NT2/D1 (cell line): ENCODE measurements around the gene CAMK2D.

ENCODE experiments used
- SUZ12 ChIP-seq: IDR thresholded peaks from 2 replicates; pipeline ENCODE4 v1.6.1; 2011; ENCODE audit not compliant: insufficient read length, insufficient read depth; ENCODE audit errors: extremely low read depth
- YY1 ChIP-seq: IDR thresholded peaks from 2 replicates; pipeline ENCODE4 v1.6.1; 2011; ENCODE audit not compliant: insufficient read length, insufficient read depth
- ZNF274 ChIP-seq: IDR thresholded peaks from 2 replicates; pipeline ENCODE4 v1.6.1; 2011; ENCODE audit warnings: mild to moderate bottlenecking, low read depth, low read length

DNA sequence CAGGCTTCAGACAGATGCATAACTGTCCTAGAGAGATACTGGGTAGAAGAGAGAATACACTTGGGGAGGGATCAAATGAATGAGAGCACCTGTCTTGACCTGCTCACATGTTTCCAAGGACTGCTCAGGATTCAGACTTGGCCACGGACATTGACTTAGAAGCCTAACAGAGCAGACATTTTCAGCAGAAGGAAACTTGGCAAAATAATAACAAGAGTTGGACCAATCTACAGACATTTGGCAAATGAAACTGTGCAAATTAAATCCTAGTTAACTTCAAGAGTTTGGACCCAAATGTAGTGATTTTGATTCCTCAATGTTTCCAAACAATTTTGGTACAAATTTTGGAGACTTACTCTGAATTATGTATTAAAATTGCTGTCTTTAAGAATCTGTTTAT is 223.9 kb downstream of the CAMK2D start:
- TF ChIP-seq YY1 (no peak), ZNF274 (no peak), SUZ12 (no peak)
